GM19240 (cell line): ENCODE data around the gene TC2N.
"Not testable (repeated sequence)": the region's sequence is repeated elsewhere in the genome, so short reads cannot be mapped to it uniquely, and the experiment has no call there.

ENCODE experiments used
- DNase-seq: peaks from one replicate; pipeline ENCODE4 v3.0.0; 2011; ENCODE audit warnings: low spot score; ENCODE audit not compliant: insufficient read length

The TC2N gene

GRCh38 chr14:91870001-91870400 is 2.7 kb upstream of the TC2N start:
- DNase-seq, result no peak

GRCh38 chr14:91869556-91869955 is 2.2 kb upstream of the TC2N start:
- no peak for DNase-seq

- DNase-seq, result no peak
These were observed 633 bp downstream of the TC2N start for GRCh38 chr14:91866511-91867295.

GRCh38 chr14:91866061-91866460 is 1.3 kb downstream of the TC2N start:
- DNase-seq, result no peak

- DNase-seq, result no peak
These were observed 4.9 kb downstream of the TC2N start for GRCh38 chr14:91862417-91862816.

GRCh38 chr14:91861091-91861490 is 6.2 kb downstream of the TC2N start:
- no peak for DNase-seq

GRCh38 chr14:91860238-91860637 is 7.1 kb downstream of the TC2N start:
- DNase-seq, result no peak

GRCh38 chr14:91858536-91859275 is 8.6 kb downstream of the TC2N start:
- DNase-seq, result no peak

- no peak for DNase-seq
These were observed 9.7 kb downstream of the TC2N start for GRCh38 chr14:91857614-91858013.

- DNase-seq, result no peak
These were observed 12.9 kb downstream of the TC2N start for GRCh38 chr14:91854327-91854934.

GRCh38 chr14:91851563-91851962 is 15.8 kb downstream of the TC2N start:
- DNase-seq, result no peak

GRCh38 chr14:91848504-91849001 is 18.8 kb downstream of the TC2N start:
- no peak for DNase-seq

- DNase-seq, result no peak
These were observed 19.6 kb downstream of the TC2N start for GRCh38 chr14:91847693-91848092.

GRCh38 chr14:91845652-91846051 is 21.7 kb downstream of the TC2N start:
- DNase-seq, result no peak

GRCh38 chr14:91845056-91845455 is 22.3 kb downstream of the TC2N start:
- DNase-seq, result not testable (repeated sequence)

- DNase-seq, result no peak
These were observed 23.3 kb downstream of the TC2N start for GRCh38 chr14:91844029-91844428.

- no peak for DNase-seq
These were observed 23.9 kb downstream of the TC2N start for GRCh38 chr14:91843437-91843836.

- DNase-seq, result no peak
These were observed 26.3 kb downstream of the TC2N start for GRCh38 chr14:91841065-91841464.

GRCh38 chr14:91839749-91840148 is 27.6 kb downstream of the TC2N start:
- DNase-seq, result no peak

GRCh38 chr14:91837076-91837475 is 30.3 kb downstream of the TC2N start:
- no peak for DNase-seq

- peak; percentile 33 for DNase-seq
These were observed 31.2 kb downstream of the TC2N start for GRCh38 chr14:91835920-91836843.
